HG03025 (cell line): ENCODE results near the gene ZNF155.

Experiments
- ATAC-seq: cut with Tn5 transposase; IDR thresholded peaks from one replicate; pipeline ENCODE4 v1.9.1; 2021; ENCODE audit warnings: mild to moderate bottlenecking, moderate library complexity; ENCODE audit not compliant: unreplicated experiment, low FRiP score

The ZNF155 gene

GRCh38 chr19:44002566-44003460 lies 18.8 kb downstream of the ZNF155 start, which contains the start of gene ZNF230:
ZNF230 (plus strand) TSS chr19:44002957; CDS start chr19:44007079, 4,122 bp downstream.
- ATAC-seq, result peak; percentile 90

GRCh38 chr19:44003461-44004009 lies 19.5 kb downstream of the ZNF155 start:
- ATAC-seq, result no peak

GRCh38 chr19:44005973-44006372 lies 22.0 kb downstream of the ZNF155 start:
- no peak for ATAC-seq

GRCh38 chr19:44007473-44007872 lies 23.5 kb downstream of the ZNF155 start:
- no peak for ATAC-seq

- no peak for ATAC-seq
These were observed 26.5 kb downstream of the ZNF155 start for GRCh38 chr19:44010468-44010867.

GRCh38 chr19:44019498-44019897 lies 35.5 kb downstream of the ZNF155 start:
- no peak for ATAC-seq

GRCh38 chr19:44021221-44021620 lies 37.2 kb downstream of the ZNF155 start:
- ATAC-seq, result no peak

GRCh38 chr19:44024900-44025216 lies 40.9 kb downstream of the ZNF155 start:
- ATAC-seq, result no peak

GRCh38 chr19:44025217-44025936 lies 41.4 kb downstream of the ZNF155 start, which contains the start of gene ZNF222:
ZNF222 (plus strand) TSS chr19:44025379; CDS start chr19:44025437, 58 bp downstream.
- no peak for ATAC-seq

GRCh38 chr19:44026622-44027021 lies 42.6 kb downstream of the ZNF155 start:
- no peak for ATAC-seq

- ATAC-seq, result no peak
These were observed 48.1 kb downstream of the ZNF155 start for GRCh38 chr19:44032001-44032610.

- no peak for ATAC-seq
These were observed 58.2 kb downstream of the ZNF155 start for GRCh38 chr19:44042147-44042546.
